Psoas muscle (tissue), 8 donors: ENCODE results near the gene COL3A1. TPM values are rescaled to one million over a fixed set of nuclear protein-coding genes. Genes with fewer than 3 reads are reported as not detected.

ENCODE experiments used
- ATAC-seq, 4 donors: fragments of 200-7000 bp; cut with Tn5 transposase; one replicate each; pipeline ENCODE4 v1.9.1; 2020; ENCODE audit warnings: moderate library complexity in 3 of 4, mild to moderate bottlenecking in 2 of 4
- DNase-seq, 2 donors: peaks; one replicate each; pipeline ENCODE4 v3.0.0-alpha.2; 2020
- H3K27ac ChIP-seq: fragments of 200-600 bp; one replicate; pipeline ENCODE4 v1.8.0; 2022
- H3K27me3 ChIP-seq, 3 donors: fragments of 200-600 bp in 1 of 3; one replicate each; pipeline versions ENCODE4 v1.6.1 to v1.8.0; 2013 to 2022; ENCODE audit warnings: low read length in 2 of 3, mild to moderate bottlenecking in 2 of 3, moderate library complexity in 1 of 3; ENCODE audit not compliant: insufficient read depth in 3 of 3
- H3K36me3 ChIP-seq, 2 donors: fragments of 200-600 bp in 1 of 2; one replicate each; pipeline versions ENCODE4 v1.6.1 to v1.8.0; 2013 to 2022; ENCODE audit warnings: low read depth in 1 of 2, mild to moderate bottlenecking in 1 of 2, moderate library complexity in 1 of 2; ENCODE audit not compliant: insufficient read depth in 1 of 2
- H3K4me1 ChIP-seq: fragments of 200-600 bp; one replicate; pipeline ENCODE4 v1.8.0; 2022
- H3K4me3 ChIP-seq: fragments of 200-600 bp; one replicate; pipeline ENCODE4 v1.8.0; 2022; ENCODE audit warnings: mild to moderate bottlenecking
- H3K9me3 ChIP-seq: fragments of 200-600 bp; one replicate; pipeline ENCODE4 v1.8.0; 2022
- WGBS, 3 donors: extraction: QIAGEN DNeasy Blood & Tissue Kit; methylation state at CpG; one replicate each; pipeline versions ENCODE4 v1.1.6 to v1.1.7; 2013; 5-methylcytosine and 5-hydroxymethylcytosine counted together
- intact Hi-C, 2 donors: fragments of 100-400 bp; cut with DNase I; formaldehyde crosslinking; loops; one replicate each; pipeline versions ENCODE4 v1.11.0 to v1.14.2; 2022
- polyA plus RNA-seq, 3 donors: library from polyadenylated mRNA; stranded (reverse); fragments of 200-250 nt; gene quantifications; one replicate each; pipeline ENCODE4 v1.2.3, GENCODE V29; 2013
- total RNA-seq, 4 donors: library from RNA; stranded (reverse); fragmentation: NEBNext Ultra II Directional in 2 of 4; extraction: Animal tissue kit (Norgen Biotek cat#: 25700) in 2 of 4; gene quantifications; one replicate each; pipeline versions ENCODE4 v1.2.1 to v1.2.4, GENCODE V29; 2021 to 2023
- TF ChIP-seq, protein P1 (sequence below): fragments of 200-600 bp; IDR thresholded peaks from one replicate; pipeline ENCODE4 v1.8.0; 2022; ENCODE audit warnings: antibody characterized with exemption
- donor health status: healthy with polysubstance abuse.
- donor health status: DM: no; HTN: no; CAD: no; lungs with moderate emphysema.
- donor health status: Bipolar disorder and iron deficiency.
- donor health status: healthy.
- donor health status: DM: yes; HTN: yes; CAD: no.
- donor health status: DM: no; HTN: no; CAD: no.
- donor health status: DM: no; HTN: no; CAD: no.
- donor health status: DM: yes; HTN: yes; CAD: no.

Gene COL3A1
- total and polyA plus RNA-seq, 7 donors = 9.4 to 73.1 (median 19.8) TPM

DNA sequence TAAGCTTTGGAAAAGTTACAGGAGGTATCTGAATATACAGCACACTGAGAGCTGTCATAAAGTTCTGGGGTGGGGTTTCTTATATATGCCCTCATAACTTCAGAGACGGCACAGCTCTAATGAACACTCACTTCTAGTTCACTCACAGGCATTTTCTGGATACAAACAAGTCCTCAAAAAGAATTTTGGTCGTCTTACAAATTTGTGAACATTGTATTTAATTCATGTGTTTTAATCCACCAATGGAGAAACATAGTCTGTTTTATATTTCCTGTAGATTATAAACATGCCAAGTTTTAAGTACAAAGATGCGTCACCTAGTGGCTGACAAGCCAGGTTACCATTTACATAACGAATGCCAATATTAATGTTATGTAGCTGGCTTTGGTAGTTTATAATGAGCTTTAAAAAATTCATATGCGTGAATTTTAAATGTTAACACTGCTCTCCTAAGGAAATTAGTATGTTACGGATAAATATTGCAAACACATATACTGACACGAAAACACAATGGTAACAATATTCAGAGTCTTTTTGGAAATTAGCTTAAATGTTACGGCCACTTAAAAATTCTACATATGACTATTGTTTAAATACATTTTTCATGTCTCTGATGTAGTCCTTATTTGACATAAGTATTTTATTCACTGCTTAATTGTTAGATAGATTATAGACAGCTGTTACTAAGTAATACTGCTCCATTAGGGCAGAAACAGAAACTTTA, 2.5 kb downstream of the COL3A1 start:
- Histone ChIP-seq H3K27ac (peak overlapping the region; percentile 60), H3K27me3 (no peaks in the 10 kb centered on the region), H3K9me3 (no peaks in the 10 kb centered on the region), H3K36me3 (no peaks in the 10 kb centered on the region), H3K4me3 (peak overlapping the region; percentile 52), H3K4me1 (no peaks in the 10 kb centered on the region)
- WGBS, 3 donors = 25 to 39% (median 25%) methylated on average over 8 of the region's 8 CpGs
- TF ChIP-seq, protein P1, sequence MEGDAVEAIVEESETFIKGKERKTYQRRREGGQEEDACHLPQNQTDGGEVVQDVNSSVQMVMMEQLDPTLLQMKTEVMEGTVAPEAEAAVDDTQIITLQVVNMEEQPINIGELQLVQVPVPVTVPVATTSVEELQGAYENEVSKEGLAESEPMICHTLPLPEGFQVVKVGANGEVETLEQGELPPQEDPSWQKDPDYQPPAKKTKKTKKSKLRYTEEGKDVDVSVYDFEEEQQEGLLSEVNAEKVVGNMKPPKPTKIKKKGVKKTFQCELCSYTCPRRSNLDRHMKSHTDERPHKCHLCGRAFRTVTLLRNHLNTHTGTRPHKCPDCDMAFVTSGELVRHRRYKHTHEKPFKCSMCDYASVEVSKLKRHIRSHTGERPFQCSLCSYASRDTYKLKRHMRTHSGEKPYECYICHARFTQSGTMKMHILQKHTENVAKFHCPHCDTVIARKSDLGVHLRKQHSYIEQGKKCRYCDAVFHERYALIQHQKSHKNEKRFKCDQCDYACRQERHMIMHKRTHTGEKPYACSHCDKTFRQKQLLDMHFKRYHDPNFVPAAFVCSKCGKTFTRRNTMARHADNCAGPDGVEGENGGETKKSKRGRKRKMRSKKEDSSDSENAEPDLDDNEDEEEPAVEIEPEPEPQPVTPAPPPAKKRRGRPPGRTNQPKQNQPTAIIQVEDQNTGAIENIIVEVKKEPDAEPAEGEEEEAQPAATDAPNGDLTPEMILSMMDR = peak; percentile 44
- ATAC-seq = peak in 2 of 4 donors; percentile 36 to 38
- DNase-seq = no peak
- intact Hi-C loops = loop anchor here (10.0 kb wide), 3 partner anchors 192 to 792 kb away; no protein-coding TSS in a partner anchor

DNA sequence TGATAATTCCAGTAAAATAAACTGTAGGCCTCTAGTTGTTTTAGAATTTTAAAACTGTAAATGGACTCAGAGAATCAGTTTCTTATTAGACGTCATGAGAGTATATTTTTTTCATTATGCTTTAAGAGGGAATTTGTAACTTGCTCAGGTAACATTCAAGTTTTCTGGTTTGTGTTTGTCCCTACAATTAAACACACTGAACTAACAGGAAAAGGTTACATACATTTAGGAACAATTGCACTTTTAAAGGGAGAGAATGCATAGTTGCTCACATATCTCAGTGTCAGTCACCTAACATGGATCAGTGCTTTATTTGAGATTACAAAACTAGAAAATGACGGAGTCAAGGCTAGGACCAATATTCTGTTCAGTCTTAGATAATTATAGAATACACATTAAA, 3.1 kb downstream of the COL3A1 start:
- TF ChIP-seq, protein P1 = no peak
- H3K27ac ChIP-seq = peak overlapping the region; percentile 60
- intact Hi-C loops = loop anchor here (10.0 kb wide), 3 partner anchors 193 to 793 kb away; no protein-coding TSS in a partner anchor
- DNase-seq (no peak), ATAC-seq (no peak)
- 39 to 50% (median 44%) methylated on average over 2 of the region's 2 CpGs for WGBS, 3 donors
- peak overlapping the region; percentile 52 for H3K4me3 ChIP-seq
- H3K9me3 ChIP-seq = no peaks in the 10 kb centered on the region
- H3K36me3 ChIP-seq = no peaks in the 10 kb centered on the region
- no peaks in the 10 kb centered on the region for H3K27me3 ChIP-seq
- H3K4me1 ChIP-seq = no peaks in the 10 kb centered on the region

DNA sequence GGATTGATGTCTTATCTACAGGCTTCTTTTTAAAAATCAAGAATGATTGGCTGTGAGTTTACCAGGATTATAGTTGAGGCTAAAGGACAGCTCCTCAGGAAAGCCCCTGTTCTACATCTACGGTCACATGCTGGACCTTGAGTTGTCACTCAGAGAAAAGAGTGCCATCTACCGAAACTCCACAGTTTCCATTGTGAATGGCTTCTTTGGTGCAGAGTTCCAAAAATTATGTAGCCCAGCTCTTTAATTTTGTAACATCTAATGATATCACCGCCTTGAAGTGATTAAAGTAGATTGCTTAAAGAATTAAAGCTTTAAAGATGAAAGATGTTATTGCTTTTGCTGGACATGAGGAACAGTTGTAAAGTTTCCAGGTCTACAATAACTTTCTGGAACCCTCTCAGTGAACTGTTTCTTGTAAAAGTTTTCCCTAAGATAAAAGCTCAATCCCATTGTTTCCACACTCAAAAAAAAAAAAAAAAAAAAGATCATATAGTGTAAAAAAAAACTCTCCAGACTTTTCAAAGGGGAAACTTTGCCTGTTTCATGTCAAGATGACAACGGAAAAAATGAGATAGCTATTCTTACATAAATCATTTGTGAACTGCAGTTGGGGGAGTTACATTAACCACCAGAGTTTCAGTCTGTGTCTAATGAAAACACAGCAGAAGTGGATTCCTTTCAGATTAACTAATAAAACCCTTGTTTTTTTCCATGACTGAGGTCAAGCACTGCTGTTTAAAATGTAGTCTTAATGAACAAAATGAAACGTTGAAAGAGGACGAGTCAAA, 4.3 kb downstream of the COL3A1 start:
- peak in 3 of 4 donors; percentile 41 to 58 (median 47) for ATAC-seq

DNA sequence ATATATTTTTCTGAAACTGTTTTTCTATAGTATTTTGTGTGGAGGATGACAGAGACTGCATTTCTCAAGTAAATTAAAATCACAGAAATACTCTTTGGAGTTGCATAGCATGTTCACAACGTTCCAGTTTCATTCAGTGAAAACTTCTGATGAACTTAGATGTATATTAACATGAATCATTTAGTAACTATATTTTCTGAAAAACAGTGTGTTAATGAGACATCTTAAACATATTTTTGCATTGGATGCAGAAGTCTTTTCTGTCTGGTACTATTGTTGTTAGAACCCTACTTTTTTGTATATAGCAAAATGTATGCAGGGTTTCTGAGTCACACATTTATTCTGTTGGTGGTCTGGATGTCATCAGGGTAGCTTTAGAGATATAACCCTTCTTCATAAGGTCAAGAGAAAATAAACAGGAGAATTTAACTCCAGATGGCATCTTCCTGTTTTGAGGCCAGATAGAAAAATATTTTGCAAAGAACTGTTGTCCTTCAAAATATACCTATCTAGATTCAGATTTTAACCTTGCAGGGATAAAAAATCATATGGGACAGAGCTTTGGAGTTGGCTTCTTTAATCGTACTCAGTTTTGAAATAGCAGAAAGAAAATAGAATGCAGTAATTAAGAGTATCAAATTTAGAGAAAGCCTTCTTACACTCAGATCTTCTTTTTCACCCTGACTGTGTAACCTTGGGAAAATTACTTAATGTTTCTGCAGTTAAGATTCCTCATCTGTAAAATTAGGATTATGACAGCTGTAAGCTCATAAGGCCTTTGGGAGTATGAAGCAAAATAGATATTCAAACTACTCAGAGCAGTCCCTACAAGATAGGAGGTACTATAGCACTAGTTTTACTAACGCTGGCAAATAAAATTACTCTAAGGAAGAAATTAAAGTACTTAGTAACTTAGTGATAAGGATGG, 5.3 kb downstream of the COL3A1 start:
- H3K9me3 ChIP-seq = no peaks in the 10 kb centered on the region
- no peaks in the 10 kb centered on the region for H3K27me3 ChIP-seq
- peak overlapping the region; percentile 52 for H3K4me3 ChIP-seq
- H3K4me1 ChIP-seq = no peaks in the 10 kb centered on the region
- no peaks in the 10 kb centered on the region for H3K36me3 ChIP-seq
- H3K27ac ChIP-seq = peak overlapping the region; percentile 20
- ATAC-seq (no peak), DNase-seq (no peak)
- TF ChIP-seq, protein P1 = no peak
- WGBS, 3 donors = 21 to 28% (median 22%) methylated on average over 3 of the region's 3 CpGs
- intact Hi-C loops = loop anchor here (10.0 kb wide), 3 partner anchors 195 to 795 kb away; no protein-coding TSS in a partner anchor

More for the DNA sequence above, 4.3 kb downstream of the COL3A1 start:
- intact Hi-C loops = loop anchor here (10.0 kb wide), 3 partner anchors 194 to 794 kb away; no protein-coding TSS in a partner anchor
- H3K27ac ChIP-seq = peak overlapping the region; percentile 24
- no peaks in the 10 kb centered on the region for H3K4me1 ChIP-seq
- DNase-seq = no peak
- WGBS, 3 donors = 17 to 26% (median 17%) methylated on average over 6 of the region's 6 CpGs
- H3K4me3 ChIP-seq = peak overlapping the region; percentile 52
- TF ChIP-seq, protein P1 = peak; percentile 16
- no peaks in the 10 kb centered on the region for H3K36me3 ChIP-seq
- no peaks in the 10 kb centered on the region for H3K27me3 ChIP-seq
- H3K9me3 ChIP-seq = no peaks in the 10 kb centered on the region
